ENCODE measurements around the gene ADAM12.
"Not testable (repeated sequence)": the region's sequence is repeated elsewhere in the genome, so short reads cannot be mapped to it uniquely, and the experiment has no call there.

Gene ADAM12

GRCh38 chr10:126205486-126206205 lies 182.6 kb downstream of the ADAM12 start:
- no peak for DNase-seq

GRCh38 chr10:126204320-126204719 lies 184.0 kb downstream of the ADAM12 start:
- DNase-seq = no peak

DNA sequence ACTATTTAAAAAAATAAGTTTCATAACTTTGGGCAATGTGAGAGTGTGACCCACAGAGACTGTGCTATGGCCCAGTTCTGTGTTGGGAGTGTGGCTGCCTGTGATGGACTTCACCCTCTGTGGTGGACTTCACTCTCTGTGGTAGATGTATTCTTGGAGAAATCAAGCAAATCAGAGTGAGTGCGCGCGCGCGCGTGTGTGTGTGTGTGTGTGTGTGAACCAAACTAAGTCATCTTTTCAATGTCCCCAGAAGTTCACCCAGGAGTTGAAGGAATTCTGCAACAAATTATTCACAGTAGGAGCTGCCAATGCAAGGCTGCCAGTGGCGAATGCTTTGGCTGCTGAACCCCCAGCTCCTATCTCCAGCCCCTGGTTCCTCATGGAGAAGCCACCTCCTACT lies 184.5 kb downstream of the ADAM12 start:
- DNase-seq = no peak

DNA sequence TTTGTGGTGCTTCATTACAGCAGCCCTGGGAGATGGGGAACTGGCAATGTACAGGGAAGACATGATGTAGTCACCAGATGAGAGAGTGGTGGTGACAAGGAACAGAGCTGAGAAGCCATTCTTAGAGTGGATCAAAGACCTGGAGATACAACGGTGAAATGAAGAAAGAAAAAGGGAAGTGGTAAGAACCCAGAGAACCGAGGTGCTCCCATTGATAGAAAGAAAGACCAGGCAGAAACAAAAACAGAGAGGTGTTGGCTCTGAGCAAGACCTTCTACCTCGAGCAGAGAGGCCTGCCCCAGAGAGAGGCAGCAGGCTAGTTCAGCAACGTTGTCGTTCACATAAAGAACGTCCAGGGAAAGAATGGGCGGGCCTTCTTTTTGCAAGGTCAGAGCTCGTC lies 186.7 kb downstream of the ADAM12 start:
- DNase-seq = no peak

- no peak for DNase-seq
These were observed 188.9 kb downstream of the ADAM12 start for GRCh38 chr10:126199221-126199998.

DNA sequence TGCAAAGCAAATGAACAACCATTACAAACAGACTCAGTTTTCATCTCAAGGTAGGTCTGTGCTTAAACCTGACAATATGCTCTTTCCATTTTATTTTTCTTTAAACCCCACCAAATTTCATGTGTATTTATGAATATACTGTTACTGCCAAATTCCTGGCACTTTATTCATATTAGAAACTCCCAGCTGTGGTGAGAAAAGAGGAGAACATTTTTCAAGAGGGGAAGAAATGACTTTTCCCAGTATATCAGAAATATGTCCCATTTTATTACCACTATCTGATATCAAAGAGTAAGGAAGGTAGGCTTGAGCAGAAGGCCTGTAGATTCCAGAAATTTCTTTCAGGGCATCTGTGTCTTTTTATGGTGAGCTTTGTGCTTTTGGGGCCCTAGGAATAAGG lies 189.6 kb downstream of the ADAM12 start:
- DNase-seq = no peak

GRCh38 chr10:126197036-126197543 lies 191.2 kb downstream of the ADAM12 start:
- no peak for DNase-seq

- no peak for DNase-seq
These were observed 192.0 kb downstream of the ADAM12 start for GRCh38 chr10:126196281-126196680.

DNA sequence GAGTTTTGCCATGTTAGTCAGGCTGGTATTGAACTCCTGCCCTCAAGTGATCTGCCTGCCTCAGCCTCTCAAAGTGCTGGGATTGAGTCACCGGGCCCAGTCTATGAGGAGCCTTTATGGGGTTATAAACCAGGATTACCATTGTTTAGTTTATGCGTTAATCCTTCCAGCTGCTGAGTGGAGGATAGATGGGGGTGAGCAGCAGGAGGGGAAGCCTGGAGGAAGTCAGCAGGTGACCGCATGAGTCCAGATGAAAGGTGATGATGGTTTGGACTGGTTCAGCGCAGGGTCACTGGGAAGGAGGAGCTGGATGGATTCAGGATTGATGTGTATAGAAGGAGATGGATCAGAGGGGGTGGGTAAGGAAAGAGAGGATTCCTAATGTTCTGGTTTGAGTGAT lies 197.1 kb downstream of the ADAM12 start:
- DNase-seq = no peak

GRCh38 chr10:126188679-126189200 lies 199.5 kb downstream of the ADAM12 start:
- DNase-seq = no peak

- no peak for DNase-seq
These were observed 200.9 kb downstream of the ADAM12 start for GRCh38 chr10:126187399-126187798.

GRCh38 chr10:126186766-126187165 lies 201.5 kb downstream of the ADAM12 start:
- DNase-seq = no peak

GRCh38 chr10:126185676-126186447 lies 202.4 kb downstream of the ADAM12 start:
- no peak for DNase-seq

GRCh38 chr10:126181626-126182025 lies 206.7 kb downstream of the ADAM12 start:
- DNase-seq = no peak

DNA sequence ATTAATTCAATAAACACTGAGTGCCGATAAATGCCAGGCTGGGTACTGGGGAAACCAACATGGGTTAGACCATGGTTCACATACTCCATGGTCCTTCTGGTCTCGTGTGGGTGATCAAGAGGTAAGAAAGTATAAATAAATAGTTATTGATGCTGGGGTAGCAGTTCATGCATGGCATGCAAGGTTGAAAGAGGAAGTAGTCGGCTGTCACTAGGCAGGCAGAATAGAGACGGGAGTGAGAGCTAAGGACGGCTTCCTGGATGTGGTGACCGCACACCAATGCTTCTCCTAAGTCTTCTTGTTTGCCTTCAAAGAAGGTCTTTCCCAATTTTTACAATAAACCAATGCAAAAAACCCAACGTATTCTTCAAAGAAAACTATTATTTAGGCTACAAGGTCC lies 208.6 kb downstream of the ADAM12 start:
- no peak for DNase-seq

- no peak for DNase-seq
These were observed 210.8 kb downstream of the ADAM12 start for GRCh38 chr10:126177417-126178030.

GRCh38 chr10:126175641-126176262 lies 212.5 kb downstream of the ADAM12 start:
- DNase-seq = no peak

GRCh38 chr10:126172755-126173154 lies 215.5 kb downstream of the ADAM12 start:
- DNase-seq = not testable (repeated sequence)

GRCh38 chr10:126171555-126171954 lies 216.7 kb downstream of the ADAM12 start:
- DNase-seq = no peak

DNA sequence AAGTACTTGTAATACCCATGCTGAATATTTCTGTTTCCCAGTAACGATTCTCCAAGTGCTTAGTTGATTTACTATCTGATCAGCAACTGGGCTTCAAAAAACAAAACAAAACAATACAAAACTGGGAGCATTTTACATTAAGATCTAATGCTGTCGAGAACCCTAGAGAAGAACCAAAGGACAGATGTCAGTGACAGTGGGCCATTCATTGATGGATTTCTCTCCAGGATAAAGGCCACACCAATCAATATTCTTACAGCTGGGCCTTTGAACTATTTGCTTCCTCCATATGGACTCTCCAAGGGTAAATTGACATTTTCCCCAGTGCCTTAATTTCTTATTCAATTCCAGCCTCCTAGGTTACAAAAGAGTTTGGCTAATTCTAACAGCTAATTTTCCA lies 217.5 kb downstream of the ADAM12 start:
- DNase-seq = no peak

- no peak for DNase-seq
These were observed 217.9 kb downstream of the ADAM12 start for GRCh38 chr10:126170371-126170770.

- no peak for DNase-seq
These were observed 218.4 kb downstream of the ADAM12 start for GRCh38 chr10:126169899-126170298.

Measured in DMS79 (cell line).